Activated naive CD4-positive, alpha-beta T cell treated with anti-CD3 and anti-CD28 coated beads for 36 hours (primary cell): ENCODE results near the gene P2RY6. TPM values are rescaled to one million over a fixed set of nuclear protein-coding genes. Genes with fewer than 3 reads are reported as not detected.

Experiments used
- CTCF ChIA-PET: fragments of 350-600 bp; sonication (Branson Sonifier 250); formaldehyde crosslinking; loops from one replicate; lab custom pipeline; 2021; ENCODE audit warnings: antibody characterized with exemption; lab: Charles Lee
- DNase-seq: peaks from one replicate; pipeline ENCODE4 v3.0.0-alpha.2; 2020
- H3K27ac Mint-ChIP-seq: one replicate; pipeline ENCODE4 v1.8.0; 2021; ENCODE audit warnings: mild to moderate bottlenecking, mixed read lengths
- H3K27me3 Mint-ChIP-seq: one replicate; pipeline ENCODE4 v1.8.0; 2021; ENCODE audit warnings: low read depth, mixed read lengths
- H3K36me3 Mint-ChIP-seq: one replicate; pipeline ENCODE4 v1.8.0; 2021; ENCODE audit warnings: low read depth, mixed read lengths
- H3K4me1 Mint-ChIP-seq: one replicate; pipeline ENCODE4 v1.8.0; 2021; ENCODE audit warnings: low read depth, mixed read lengths
- H3K4me3 Mint-ChIP-seq: one replicate; pipeline ENCODE4 v1.8.0; 2021; ENCODE audit warnings: mild to moderate bottlenecking, moderate library complexity, mixed read lengths
- H3K9me3 Mint-ChIP-seq: one replicate; pipeline ENCODE4 v1.8.0; 2021; ENCODE audit warnings: mixed read lengths
- intact Hi-C: fragments of 100-400 bp; cut with micrococcal nuclease; formaldehyde crosslinking; loops from one replicate; pipeline ENCODE4 v1.15.1; 2023
- total RNA-seq, 2 experiments: library from RNA; stranded (reverse); gene quantifications; one replicate each; pipeline ENCODE4 v1.2.3, GENCODE V29; 2021

Gene P2RY6
- total RNA-seq, 2 experiments from 2014 or later, result not detected

DNA sequence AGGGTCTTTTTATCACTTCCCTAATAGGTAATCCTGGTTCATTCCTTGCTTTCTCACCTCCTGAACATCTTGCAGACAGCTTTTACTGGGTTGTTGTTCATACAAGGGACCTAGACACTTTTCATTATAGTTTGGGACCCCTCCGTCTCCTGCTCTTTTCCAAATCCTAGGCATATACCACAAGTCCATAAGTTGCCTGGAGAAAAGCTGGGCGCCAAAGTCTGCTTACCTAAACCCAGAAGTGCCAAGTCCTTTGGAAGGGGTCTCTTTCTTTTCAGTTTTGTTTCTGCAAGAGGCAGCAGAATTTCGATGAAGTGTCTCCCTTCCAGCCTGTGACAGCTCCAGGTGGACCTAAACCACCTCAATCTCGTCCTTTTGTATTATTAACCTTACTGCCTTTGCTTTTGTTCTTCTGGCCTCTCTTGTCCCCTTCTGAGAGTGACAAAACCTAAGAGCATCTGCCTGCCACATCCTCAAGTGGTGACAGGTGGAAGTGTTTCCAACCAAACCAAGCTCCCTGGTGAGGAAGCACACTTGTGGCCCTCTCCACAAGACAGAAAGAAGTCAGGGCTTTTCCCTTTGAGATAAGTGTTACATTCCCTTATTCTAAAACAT, 19.5 kb upstream of the P2RY6 start:
- peak; percentile 38 for DNase-seq
- H3K9me3 Mint-ChIP-seq, result no peaks in the 10 kb centered on the region
- intact Hi-C loops, result no loop called here

DNA sequence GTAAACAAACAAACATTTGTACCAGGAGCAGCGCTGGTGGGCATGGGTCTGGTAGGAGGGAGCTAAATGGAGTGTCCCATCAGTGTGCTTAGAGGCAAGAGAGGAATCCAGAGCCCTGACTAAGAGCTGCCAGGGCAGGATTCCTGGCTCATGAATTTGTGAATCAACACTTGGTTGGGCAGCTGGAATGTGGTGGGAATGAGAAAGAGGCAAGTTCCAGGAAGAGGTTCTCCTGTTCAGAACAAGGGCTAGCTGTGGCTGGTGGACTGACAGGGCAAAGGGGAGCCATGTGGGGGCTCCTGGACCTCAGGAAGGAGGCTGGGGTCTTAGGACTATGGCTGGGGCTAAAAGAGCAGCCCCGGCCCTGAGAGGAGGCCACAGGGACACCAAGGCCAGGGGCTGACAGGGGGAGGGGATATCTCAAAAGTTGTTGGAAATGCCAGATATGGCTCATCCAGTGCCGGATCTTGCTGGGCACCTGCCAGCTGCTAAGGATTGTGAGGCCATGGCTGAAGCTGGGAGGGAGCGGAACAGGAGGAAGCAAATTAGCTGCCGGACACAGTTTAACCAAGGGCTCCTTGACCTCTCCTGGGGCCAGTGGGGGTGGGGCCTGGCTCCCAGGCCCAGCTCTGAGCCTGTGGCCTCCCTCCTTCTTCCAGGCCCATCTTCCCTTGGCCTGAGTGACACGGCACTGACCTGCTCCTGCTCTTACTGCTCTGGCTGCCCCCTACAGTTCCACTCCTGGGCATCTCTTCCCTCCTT, 14.6 kb upstream of the P2RY6 start:
- DNase-seq, result no peak
- Mint-ChIP-seq H3K4me3 (no peak overlapping the region), H3K27ac (no peak overlapping the region), H3K36me3 (no peaks in the 10 kb centered on the region), H3K9me3 (no peaks in the 10 kb centered on the region), H3K27me3 (peaks cover 3% of the 10 kb centered on the region), H3K4me1 (no peaks in the 10 kb centered on the region)
- CTCF ChIA-PET, result no interaction called here
- intact Hi-C loops, result no loop called here

More for the DNA sequence above, 19.5 kb upstream of the P2RY6 start:
- H3K36me3 Mint-ChIP-seq, result no peaks in the 10 kb centered on the region
- no peak overlapping the region for H3K27ac Mint-ChIP-seq
- peaks cover 2% of the 10 kb centered on the region for H3K4me1 Mint-ChIP-seq
- H3K4me3 Mint-ChIP-seq, result no peak overlapping the region
- CTCF ChIA-PET, result interaction anchor here (0.6 to 1.1 kb wide), 2 partner anchors 24 to 83 kb away, joined by 3 to 6 read pairs; no protein-coding TSS in a partner anchor
- no peaks in the 10 kb centered on the region for H3K27me3 Mint-ChIP-seq

DNA sequence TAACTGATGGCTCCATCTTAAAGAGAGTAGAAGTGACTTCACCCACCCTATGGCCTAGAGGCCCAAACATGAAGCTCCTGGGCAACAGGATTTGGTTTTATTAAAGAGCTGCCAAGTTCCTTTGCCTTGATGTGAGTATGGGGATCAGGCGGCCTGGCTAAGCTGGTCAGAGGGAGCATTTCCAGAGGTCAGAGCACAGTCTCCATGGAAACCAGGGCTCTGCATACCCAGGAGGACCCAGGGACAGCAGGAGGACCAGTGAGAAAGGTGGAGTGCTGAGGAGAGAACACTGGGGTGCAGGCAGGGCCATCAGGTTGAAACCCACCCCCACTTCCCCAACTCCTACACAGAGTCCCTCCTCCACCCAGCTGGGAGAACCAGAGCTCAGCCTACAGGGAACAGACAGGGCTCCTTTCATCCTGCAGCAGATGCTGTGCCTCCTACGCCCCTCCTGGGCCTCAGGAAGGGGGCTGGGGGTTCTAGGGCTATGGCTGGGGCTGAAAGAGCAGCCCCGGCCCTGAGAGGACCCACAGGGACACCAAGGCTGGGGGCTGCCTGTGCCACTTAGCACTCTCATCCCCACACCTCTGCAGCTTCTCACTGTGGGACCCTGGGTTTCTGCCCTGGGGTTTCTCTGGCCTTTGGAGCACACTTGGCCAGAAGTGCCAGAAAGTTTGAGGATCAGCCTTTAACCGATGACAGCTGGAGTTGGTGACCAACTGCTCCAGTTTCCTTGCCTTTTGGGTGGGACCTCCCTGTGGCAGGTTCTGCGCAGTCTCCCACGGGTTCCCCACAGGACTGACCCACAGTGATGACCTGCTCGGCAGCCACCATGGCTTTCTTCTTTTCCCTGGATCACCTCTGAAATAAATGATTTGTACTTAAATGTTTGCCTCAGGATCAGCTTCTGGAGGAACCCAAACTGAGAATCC, 13.8 kb upstream of the P2RY6 start:
- Mint-ChIP-seq H3K4me1 (no peaks in the 10 kb centered on the region), H3K27ac (no peak overlapping the region), H3K4me3 (no peak overlapping the region), H3K9me3 (no peaks in the 10 kb centered on the region), H3K36me3 (no peaks in the 10 kb centered on the region), H3K27me3 (peaks cover 8% of the 10 kb centered on the region)
- DNase-seq, result no peak
- intact Hi-C loops, result no loop called here
- CTCF ChIA-PET, result no interaction called here

DNA sequence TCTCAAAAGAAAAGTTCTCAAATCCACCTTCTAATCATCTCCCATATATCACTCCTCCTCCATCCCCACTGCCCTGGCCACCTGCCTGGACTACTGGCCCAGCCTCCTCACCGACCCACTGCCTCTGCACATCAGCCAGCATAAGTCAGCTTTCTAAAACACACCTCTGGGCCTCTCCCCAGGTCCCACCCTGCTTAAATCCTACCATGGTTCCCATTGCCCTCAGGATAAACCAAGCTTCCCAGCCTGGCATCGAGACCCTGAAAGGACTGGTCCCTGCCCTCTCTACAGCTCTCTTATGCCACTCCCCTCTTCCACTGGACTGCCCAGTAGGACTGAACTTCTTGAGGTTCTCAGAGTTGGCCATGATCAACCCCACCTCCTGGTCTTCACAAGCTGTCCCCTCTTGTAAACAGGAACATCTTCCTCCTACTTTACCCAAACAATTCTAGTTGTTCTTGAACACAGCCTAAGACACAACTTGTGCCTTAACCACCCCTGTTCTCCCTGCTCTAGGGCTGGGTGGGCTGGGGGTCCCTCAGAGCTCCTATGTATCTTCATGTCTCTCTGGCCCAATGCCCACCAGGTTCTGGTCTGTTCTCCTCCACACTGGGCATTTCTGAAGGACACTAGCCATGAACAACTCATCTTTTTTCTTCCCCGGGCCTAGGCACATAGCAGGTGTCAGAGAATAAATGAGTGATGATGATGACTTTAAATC, 12.6 kb upstream of the P2RY6 start:
- H3K36me3 Mint-ChIP-seq, result no peaks in the 10 kb centered on the region
- CTCF ChIA-PET, result no interaction called here
- H3K27ac Mint-ChIP-seq, result no peak overlapping the region
- intact Hi-C loops, result no loop called here
- no peak for DNase-seq
- H3K27me3 Mint-ChIP-seq, result peaks cover 15% of the 10 kb centered on the region
- no peak overlapping the region for H3K4me3 Mint-ChIP-seq
- no peaks in the 10 kb centered on the region for H3K4me1 Mint-ChIP-seq
- H3K9me3 Mint-ChIP-seq, result no peaks in the 10 kb centered on the region

DNA sequence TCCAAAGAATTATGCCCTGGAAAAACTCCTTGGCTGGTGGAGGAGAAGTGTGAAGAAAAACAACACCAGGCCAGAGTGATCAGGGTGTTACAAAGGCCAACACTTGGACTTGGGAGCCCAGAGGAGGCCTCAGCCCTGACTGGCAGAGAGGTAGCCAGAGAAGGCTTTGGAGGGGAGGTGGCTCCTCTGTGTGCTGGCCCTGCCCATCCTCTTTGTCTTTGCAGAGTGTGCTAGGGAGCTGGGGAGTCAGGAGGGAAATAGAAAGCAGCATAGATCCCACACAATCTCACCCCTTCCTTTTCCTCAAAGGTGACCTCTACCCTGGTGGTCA, 12.0 kb upstream of the P2RY6 start:
- no peak overlapping the region for H3K27ac Mint-ChIP-seq
- H3K36me3 Mint-ChIP-seq, result no peaks in the 10 kb centered on the region
- CTCF ChIA-PET, result no interaction called here
- intact Hi-C loops, result no loop called here
- peaks cover 20% of the 10 kb centered on the region for H3K27me3 Mint-ChIP-seq
- DNase-seq, result no peak
- H3K9me3 Mint-ChIP-seq, result no peaks in the 10 kb centered on the region
- no peak overlapping the region for H3K4me3 Mint-ChIP-seq
- H3K4me1 Mint-ChIP-seq, result no peaks in the 10 kb centered on the region

DNA sequence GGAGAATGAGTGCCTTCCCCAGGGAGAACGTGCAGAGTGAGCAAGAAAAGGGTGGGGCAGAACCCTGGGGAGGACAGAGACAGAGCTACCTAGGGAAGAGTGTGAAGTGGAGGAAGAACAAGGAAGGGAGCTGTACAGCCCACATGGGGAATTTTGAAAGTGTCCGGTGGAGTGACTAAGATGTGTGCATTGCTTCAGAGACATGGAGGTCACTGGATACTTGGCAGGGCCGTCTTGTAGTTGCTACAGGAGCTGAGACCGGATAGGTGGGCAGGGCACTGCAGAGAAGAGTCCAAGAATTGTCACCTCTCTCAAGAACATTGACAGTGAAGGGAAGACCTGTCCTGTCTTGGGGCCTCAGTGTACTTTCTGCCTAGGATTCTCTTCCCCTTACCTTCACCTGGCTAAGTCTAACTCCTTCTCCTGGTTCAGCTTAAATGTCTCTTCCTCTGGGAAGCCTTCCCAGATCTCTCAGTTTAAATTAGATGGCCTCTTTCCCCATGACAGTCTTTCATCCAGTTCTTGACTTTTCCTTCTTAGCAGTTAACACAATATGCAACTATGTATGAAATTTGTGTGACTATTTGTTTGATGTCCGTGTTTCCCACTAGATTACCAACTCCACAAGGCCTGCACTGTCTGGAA, 9.2 kb upstream of the P2RY6 start:
- DNase-seq, result no peak
- Mint-ChIP-seq H3K9me3 (no peaks in the 10 kb centered on the region), H3K36me3 (no peaks in the 10 kb centered on the region), H3K27ac (no peak overlapping the region), H3K27me3 (peaks cover 27% of the 10 kb centered on the region), H3K4me3 (no peak overlapping the region), H3K4me1 (no peaks in the 10 kb centered on the region)
- CTCF ChIA-PET, result interaction anchor here (1.3 to 1.4 kb wide), 3 partner anchors 14 to 36 kb away, joined by 3 to 5 read pairs (median 3); no protein-coding TSS in a partner anchor
- intact Hi-C loops, result no loop called here

DNA sequence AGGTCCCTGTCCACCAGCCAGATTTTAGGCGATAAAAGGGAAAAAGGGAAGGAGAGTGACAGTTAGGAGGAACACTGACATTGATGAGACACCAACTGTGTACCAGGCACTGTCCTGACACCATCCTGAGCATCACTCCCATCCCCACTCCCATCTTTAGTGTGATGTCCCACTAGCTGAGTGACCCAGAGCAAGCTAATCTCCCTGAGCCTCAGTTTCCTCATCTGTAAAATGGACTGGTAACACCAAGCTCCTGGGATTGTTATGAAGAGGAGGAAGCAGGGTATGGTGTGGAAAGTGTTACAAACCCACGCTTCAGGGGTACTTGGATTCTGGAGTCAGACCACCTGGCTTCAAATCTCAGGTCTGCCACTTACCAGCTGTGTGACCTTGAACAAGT, 8.5 kb upstream of the P2RY6 start:
- CTCF ChIA-PET, result interaction anchor here (0.9 to 1.4 kb wide), 3 partner anchors 15 to 34 kb away, joined by 3 to 5 read pairs (median 3); no protein-coding TSS in a partner anchor
- no peak for DNase-seq
- Mint-ChIP-seq H3K27me3 (peaks cover 27% of the 10 kb centered on the region), H3K36me3 (no peaks in the 10 kb centered on the region), H3K27ac (no peak overlapping the region), H3K4me3 (no peak overlapping the region), H3K9me3 (no peaks in the 10 kb centered on the region), H3K4me1 (no peaks in the 10 kb centered on the region)
- intact Hi-C loops, result no loop called here

DNA sequence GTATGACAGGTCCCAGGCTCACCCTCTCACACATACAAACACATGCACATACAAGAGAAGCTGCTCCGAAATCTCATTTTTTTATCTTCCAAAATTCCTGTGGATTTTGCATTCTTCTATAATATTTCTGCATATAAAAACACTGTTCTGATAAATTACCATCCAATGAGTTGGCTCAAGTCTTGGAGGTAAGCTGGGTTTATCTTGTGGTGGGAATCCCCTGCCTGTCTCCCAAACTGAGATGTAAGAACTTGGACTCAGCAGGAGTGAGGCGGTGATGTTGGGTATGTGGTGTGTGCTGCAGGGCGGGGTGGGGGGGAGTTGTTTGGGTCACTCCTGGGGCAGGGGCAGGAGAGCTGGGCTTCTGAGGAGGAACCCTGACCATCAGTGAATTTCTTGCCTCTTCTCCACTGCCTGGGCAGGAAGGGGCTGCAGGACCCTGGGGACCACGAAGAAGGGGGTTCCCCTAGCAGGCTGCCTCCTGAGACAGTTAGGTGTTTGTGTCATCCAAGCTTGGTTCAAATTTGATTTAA, 6.8 kb upstream of the P2RY6 start:
- H3K36me3 Mint-ChIP-seq, result no peaks in the 10 kb centered on the region
- H3K4me1 Mint-ChIP-seq, result no peaks in the 10 kb centered on the region
- no peak overlapping the region for H3K27ac Mint-ChIP-seq
- CTCF ChIA-PET, result interaction anchor here (1.0 kb wide), 1 partner anchor 29 kb away, joined by 3 read pairs; no protein-coding TSS in a partner anchor
- H3K4me3 Mint-ChIP-seq, result no peak overlapping the region
- no peaks in the 10 kb centered on the region for H3K9me3 Mint-ChIP-seq
- DNase-seq, result no peak
- H3K27me3 Mint-ChIP-seq, result peaks cover 27% of the 10 kb centered on the region
- intact Hi-C loops, result no loop called here

DNA sequence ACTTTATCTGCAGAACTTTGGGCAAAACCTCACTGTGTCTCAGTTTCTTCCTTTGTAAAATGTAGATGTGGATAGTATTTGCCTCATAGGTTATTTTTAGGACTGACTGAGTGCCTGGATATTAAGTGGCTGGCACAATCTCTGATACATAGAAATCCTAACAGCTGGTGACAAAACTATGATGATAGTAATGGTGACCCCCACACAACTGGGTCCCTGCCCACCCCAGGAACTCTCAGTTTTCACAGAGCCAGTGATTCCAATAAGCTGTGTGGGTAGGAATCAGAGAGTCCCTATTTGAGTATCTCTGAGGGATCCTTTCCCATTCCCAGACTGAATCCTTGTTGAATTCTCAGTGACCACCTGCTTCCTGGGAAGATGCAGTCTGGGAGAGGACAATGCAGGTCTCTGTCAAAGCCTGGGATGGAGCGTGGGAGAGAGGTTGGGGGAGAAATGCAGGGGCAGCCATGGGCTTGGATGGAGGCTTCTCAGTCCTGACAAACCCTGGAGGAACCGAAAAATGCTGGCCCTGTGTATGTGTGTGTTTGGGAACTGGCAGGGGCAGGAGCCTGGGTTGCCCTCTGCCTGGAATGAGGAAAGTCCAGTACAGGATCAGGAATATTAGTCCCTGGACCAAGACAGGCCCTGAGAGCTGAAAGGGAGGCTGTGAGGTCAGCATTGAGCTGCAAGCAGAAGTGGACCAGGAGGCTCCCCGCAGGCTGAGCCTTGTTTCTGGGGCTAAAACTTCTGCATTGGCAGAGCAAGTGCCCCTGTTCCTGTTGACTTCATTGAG, 6.1 kb upstream of the P2RY6 start:
- Mint-ChIP-seq H3K27me3 (peaks cover 27% of the 10 kb centered on the region), H3K36me3 (no peaks in the 10 kb centered on the region), H3K27ac (no peak overlapping the region), H3K4me3 (no peak overlapping the region), H3K4me1 (no peaks in the 10 kb centered on the region), H3K9me3 (no peaks in the 10 kb centered on the region)
- CTCF ChIA-PET, result interaction anchor here (1.0 kb wide), 1 partner anchor 29 kb away, joined by 3 read pairs; no protein-coding TSS in a partner anchor
- no peak for DNase-seq
- intact Hi-C loops, result no loop called here

DNA sequence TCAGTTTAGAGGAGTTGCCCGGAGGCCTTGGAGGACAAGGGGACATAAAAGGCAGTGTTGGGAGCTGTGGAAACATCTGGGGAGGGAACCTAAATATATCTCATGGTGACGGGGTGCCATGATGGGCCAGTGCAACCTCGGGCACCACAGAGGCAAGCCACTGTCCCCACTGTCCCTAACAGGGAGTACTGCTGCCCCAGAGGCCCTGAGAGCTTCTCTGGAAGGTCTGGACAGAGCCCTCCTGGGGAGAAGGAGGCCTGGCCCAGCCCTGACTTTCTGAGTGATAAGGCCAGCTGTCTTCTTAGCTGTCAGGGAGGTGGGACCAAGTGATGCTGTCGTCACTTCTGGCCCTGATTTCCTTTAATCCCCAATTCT, 5.5 kb upstream of the P2RY6 start:
- no peaks in the 10 kb centered on the region for H3K4me1 Mint-ChIP-seq
- no peak for DNase-seq
- no peak overlapping the region for H3K27ac Mint-ChIP-seq
- CTCF ChIA-PET, result no interaction called here
- H3K36me3 Mint-ChIP-seq, result no peaks in the 10 kb centered on the region
- intact Hi-C loops, result no loop called here
- H3K9me3 Mint-ChIP-seq, result no peaks in the 10 kb centered on the region
- H3K4me3 Mint-ChIP-seq, result no peak overlapping the region
- H3K27me3 Mint-ChIP-seq, result peaks cover 27% of the 10 kb centered on the region
